Stimulated activated naive CD8-positive, alpha-beta T cell treated with anti-CD3 and anti-CD28 coated beads, Interleukin-15, Interleukin-2, amounts not matched to agents 100 ng/mL and 50 ng/mL, for 24 hours (primary cell): ENCODE data around the gene TNK2.

Source experiments
- H3K27ac Mint-ChIP-seq: one replicate; pipeline ENCODE4 v1.8.0; 2021; ENCODE audit warnings: mild to moderate bottlenecking, mixed read lengths
- H3K27me3 Mint-ChIP-seq: one replicate; pipeline ENCODE4 v1.8.0; 2021; ENCODE audit warnings: mixed read lengths
- H3K36me3 Mint-ChIP-seq: one replicate; pipeline ENCODE4 v1.8.0; 2021; ENCODE audit warnings: low read depth, mixed read lengths
- H3K4me1 Mint-ChIP-seq: one replicate; pipeline ENCODE4 v1.8.0; 2021; ENCODE audit warnings: low read depth, mixed read lengths
- H3K4me3 Mint-ChIP-seq: one replicate; pipeline ENCODE4 v1.8.0; 2021; ENCODE audit warnings: mild to moderate bottlenecking, mixed read lengths
- H3K9me3 Mint-ChIP-seq: one replicate; pipeline ENCODE4 v1.8.0; 2021; ENCODE audit warnings: mixed read lengths

The TNK2 gene

GRCh38 chr3:195813916-195814640 is 94.3 kb downstream of the TNK2 start:
- no peaks in the 10 kb centered on the region for H3K4me1 Mint-ChIP-seq
- H3K9me3 Mint-ChIP-seq, result no peaks in the 10 kb centered on the region
- H3K27me3 Mint-ChIP-seq, result no peaks in the 10 kb centered on the region
- no peak overlapping the region for H3K4me3 Mint-ChIP-seq
- H3K36me3 Mint-ChIP-seq, result no peaks in the 10 kb centered on the region
- H3K27ac Mint-ChIP-seq, result no peak overlapping the region
